A673 (cell line): ENCODE results near the gene TMEM178A.

Experiments used
- CTCF ChIP-seq: fragments of 300-800, 200-600 bp; sonication (generic); conservative IDR thresholded peaks from 2 replicates; pipeline ENCODE4 v1.5.1; 2017; ENCODE audit warnings: low read depth, mild to moderate bottlenecking, antibody characterized with exemption, low read length, moderate library complexity, mixed read lengths
- EZH2 ChIP-seq: fragments of 200-600 bp; sonication (generic); IDR thresholded peaks from 2 replicates; pipeline ENCODE4 v1.6.1; 2017; ENCODE audit warnings: borderline replicate concordance, low read depth, mild to moderate bottlenecking, mixed read lengths, antibody characterized with exemption, low read length; ENCODE audit not compliant: poor library complexity, severe bottlenecking

GRCh38 chr2:39664888-39665591 is 677 bp upstream of the TMEM178A start:
- TF ChIP-seq CTCF (no peak), EZH2 (peak; percentile 37)
